NCI-H2107 treated with DMSO at 0.1 percent for 48 hours (cell line): ENCODE data around the gene STIMATE.
A peak's percentile ranks its signal among the peaks of the same experiment; 100 is the strongest.

Source experiments
- DNase-seq: peaks from one replicate; lab custom pipeline; 2025; ENCODE audit not compliant: unreplicated experiment; lab: John Stamatoyannopoulos, UW

STIMATE gene

GRCh38 chr3:52843108-52843865, 54.1 kb downstream of the STIMATE start:
- DNase-seq = no peak

GRCh38 chr3:52842424-52842823, 54.9 kb downstream of the STIMATE start:
- no peak for DNase-seq

- DNase-seq = no peak
Observed at GRCh38 chr3:52841981-52842340, 55.4 kb downstream of the STIMATE start.

GRCh38 chr3:52841211-52841980, 56.0 kb downstream of the STIMATE start:
- DNase-seq = no peak

GRCh38 chr3:52839892-52840545, 57.3 kb downstream of the STIMATE start:
- no peak for DNase-seq

GRCh38 chr3:52839268-52839575, 58.1 kb downstream of the STIMATE start:
- no peak for DNase-seq

GRCh38 chr3:52838561-52839267, 58.6 kb downstream of the STIMATE start:
- DNase-seq = no peak

- DNase-seq = no peak
Observed at GRCh38 chr3:52836986-52837385, 60.4 kb downstream of the STIMATE start.

- DNase-seq = no peak
Observed at GRCh38 chr3:52836471-52836845, 60.9 kb downstream of the STIMATE start.

- DNase-seq = no peak
Observed at GRCh38 chr3:52835766-52836470, 61.4 kb downstream of the STIMATE start.

GRCh38 chr3:52834871-52835501, 62.4 kb downstream of the STIMATE start, which contains the start of gene MUSTN1:
TSS of gene MUSTN1 (minus strand) at chr3:52835019. CDS start at chr3:52834948, 71 bp downstream.
- no peak for DNase-seq

GRCh38 chr3:52833202-52833601, 64.1 kb downstream of the STIMATE start:
- no peak for DNase-seq

GRCh38 chr3:52831500-52832301, 65.6 kb downstream of the STIMATE start:
- no peak for DNase-seq

GRCh38 chr3:52830535-52831258, 66.7 kb downstream of the STIMATE start, which contains the start of gene ITIH4:
TSS of gene ITIH4 (minus strand) at chr3:52830672. CDS start at chr3:52830642, 30 bp downstream.
- DNase-seq = no peak

GRCh38 chr3:52829906-52830463, 67.4 kb downstream of the STIMATE start:
- DNase-seq = peak; percentile 44

- no peak for DNase-seq
Observed at GRCh38 chr3:52829482-52829881, 67.9 kb downstream of the STIMATE start.

- DNase-seq = no peak
Observed at GRCh38 chr3:52827866-52828376, 69.4 kb downstream of the STIMATE start.

- no peak for DNase-seq
Observed at GRCh38 chr3:52827441-52827840, 69.9 kb downstream of the STIMATE start.
